AG09319 (cell line): Measurements from ENCODE around the gene PGA4.

Experiments used
- DNase-seq: peaks from one replicate; pipeline ENCODE4 v3.0.0-alpha.2; 2010; ENCODE audit warnings: low read depth; ENCODE audit errors: extremely low read depth
- TF ChIP-seq, protein P1 (sequence below): IDR thresholded peaks from 2 replicates; pipeline ENCODE4 v1.5.1; 2011; ENCODE audit warnings: low read depth, mild to moderate bottlenecking, inconsistent platforms, low read length, moderate library complexity

PGA4 gene

DNA sequence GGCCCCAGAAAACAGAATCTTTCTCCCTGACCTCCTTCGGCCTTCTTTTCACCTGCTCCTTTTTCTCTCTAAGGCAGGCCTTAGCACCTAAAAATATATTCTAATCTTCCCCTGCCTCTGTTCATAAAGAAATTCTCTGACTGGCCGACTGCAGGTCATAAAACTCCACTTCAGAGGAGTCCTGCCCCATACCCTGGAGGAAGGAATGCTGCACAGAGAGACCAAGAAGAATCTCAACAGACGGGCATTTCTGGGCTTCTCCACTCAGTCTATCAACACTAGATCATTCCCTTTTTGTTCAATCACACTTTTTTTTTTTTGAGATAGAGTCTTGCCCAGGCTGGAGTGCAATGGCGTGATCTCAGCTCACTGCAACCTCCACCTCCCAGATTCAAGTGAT is 38.5 kb upstream of the PGA4 start:
- TF ChIP-seq, protein P1, sequence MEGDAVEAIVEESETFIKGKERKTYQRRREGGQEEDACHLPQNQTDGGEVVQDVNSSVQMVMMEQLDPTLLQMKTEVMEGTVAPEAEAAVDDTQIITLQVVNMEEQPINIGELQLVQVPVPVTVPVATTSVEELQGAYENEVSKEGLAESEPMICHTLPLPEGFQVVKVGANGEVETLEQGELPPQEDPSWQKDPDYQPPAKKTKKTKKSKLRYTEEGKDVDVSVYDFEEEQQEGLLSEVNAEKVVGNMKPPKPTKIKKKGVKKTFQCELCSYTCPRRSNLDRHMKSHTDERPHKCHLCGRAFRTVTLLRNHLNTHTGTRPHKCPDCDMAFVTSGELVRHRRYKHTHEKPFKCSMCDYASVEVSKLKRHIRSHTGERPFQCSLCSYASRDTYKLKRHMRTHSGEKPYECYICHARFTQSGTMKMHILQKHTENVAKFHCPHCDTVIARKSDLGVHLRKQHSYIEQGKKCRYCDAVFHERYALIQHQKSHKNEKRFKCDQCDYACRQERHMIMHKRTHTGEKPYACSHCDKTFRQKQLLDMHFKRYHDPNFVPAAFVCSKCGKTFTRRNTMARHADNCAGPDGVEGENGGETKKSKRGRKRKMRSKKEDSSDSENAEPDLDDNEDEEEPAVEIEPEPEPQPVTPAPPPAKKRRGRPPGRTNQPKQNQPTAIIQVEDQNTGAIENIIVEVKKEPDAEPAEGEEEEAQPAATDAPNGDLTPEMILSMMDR: no peak; the same call in 1 of the 2 replicates
- no peak for DNase-seq

DNA sequence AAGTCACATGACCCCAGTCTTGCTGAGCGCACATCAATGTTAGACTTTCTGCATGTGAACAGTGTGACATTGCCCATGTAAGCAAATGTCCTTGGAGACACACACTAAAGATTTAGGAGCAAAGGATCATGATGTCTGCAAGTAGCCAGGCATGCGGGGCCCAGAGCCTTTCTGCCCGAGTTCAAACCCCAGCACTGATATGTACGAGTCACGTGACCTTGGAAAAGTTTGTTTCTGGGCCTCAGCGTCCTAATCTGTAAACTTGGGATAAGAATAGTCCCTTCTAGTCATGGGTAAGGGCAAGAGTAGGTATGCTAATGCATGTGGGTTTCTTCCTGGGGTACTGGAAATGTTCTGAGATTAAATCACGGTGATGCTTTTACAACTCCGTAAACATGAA is 35.6 kb upstream of the PGA4 start:
- TF ChIP-seq, protein P1: no peak
- no peak for DNase-seq

- TF ChIP-seq, protein P1: peak; percentile 95
- DNase-seq: peak; percentile 46
Observed at GRCh38 chr11:61187505-61188130, 34.5 kb upstream of the PGA4 start.

- no peak for DNase-seq
- TF ChIP-seq, protein P1: no peak
Observed at GRCh38 chr11:61189933-61190332, 32.2 kb upstream of the PGA4 start.

DNA sequence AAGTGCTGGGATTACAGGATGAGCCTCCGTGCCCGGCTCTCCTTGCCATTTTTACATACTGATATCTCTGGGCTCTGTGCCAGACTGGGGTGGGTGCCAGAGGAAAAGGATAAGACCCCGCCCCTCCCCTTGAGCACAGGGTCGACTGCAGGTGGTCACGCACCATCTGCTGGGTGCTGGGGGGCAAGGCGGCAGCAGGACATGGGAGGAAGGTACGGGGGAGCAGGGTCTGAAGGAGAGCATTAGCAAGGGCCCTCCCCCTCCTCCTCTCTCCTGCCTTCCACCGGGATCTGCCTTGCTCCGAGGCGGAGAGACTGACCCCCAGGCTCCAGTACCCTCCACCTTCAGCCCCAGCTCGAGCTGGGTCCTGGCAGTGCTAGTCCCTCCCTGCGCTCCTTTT is 28.6 kb upstream of the PGA4 start:
- no peak for DNase-seq
- TF ChIP-seq, protein P1: no peak

- TF ChIP-seq, protein P1: no peak
- no peak for DNase-seq
Observed at GRCh38 chr11:61194169-61194671, 27.9 kb upstream of the PGA4 start.

DNA sequence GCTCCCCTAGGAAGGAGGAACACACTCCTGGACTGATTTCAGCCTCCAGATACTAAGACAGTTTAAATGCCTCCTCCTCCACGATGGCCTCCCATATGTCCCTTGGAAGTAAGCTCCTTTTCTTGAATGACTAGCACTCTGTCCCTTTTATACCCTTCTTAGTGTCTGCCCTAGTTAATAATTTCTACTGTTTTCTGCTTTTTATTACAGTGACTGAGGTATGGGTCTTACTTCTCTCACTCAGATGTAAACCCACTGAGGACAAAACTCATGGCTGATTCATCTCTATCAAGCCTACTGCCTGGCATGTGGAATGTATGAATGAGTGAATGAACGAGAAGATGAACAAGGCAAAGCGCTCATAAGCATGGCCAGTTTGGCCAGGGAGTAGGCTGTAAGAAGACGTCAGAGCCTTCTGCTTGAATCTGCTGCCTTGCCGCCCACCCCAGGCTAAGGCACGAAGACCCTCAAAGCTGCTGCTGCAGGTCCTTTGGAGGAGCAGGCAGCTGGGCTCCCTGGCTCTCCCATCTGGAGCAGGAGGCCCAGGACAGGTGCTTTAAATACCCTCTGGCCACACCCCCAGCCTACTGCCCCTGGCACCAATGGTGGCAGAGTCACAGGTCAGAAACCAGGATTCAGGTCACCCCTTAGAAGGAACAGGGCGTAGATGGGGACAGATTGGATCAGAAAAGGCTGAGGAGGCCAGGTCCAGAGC is 27.0 kb upstream of the PGA4 start:
- DNase-seq: no peak
- TF ChIP-seq, protein P1: no peak
